GM12875 (cell line): ENCODE data around the gene DUSP3.

ENCODE experiments used
- H3K4me3 ChIP-seq: one replicate; pipeline ENCODE4 v1.5.1; 2011; ENCODE audit warnings: low read depth, low read length, control low read depth
- TF ChIP-seq, protein P1 (sequence below): IDR thresholded peaks from 2 replicates; pipeline ENCODE4 v1.5.1; 2011; ENCODE audit warnings: low read depth, mild to moderate bottlenecking, control low read depth, inconsistent platforms, low read length, moderate library complexity, borderline replicate concordance; ENCODE audit not compliant: insufficient read depth

The DUSP3 gene

DNA sequence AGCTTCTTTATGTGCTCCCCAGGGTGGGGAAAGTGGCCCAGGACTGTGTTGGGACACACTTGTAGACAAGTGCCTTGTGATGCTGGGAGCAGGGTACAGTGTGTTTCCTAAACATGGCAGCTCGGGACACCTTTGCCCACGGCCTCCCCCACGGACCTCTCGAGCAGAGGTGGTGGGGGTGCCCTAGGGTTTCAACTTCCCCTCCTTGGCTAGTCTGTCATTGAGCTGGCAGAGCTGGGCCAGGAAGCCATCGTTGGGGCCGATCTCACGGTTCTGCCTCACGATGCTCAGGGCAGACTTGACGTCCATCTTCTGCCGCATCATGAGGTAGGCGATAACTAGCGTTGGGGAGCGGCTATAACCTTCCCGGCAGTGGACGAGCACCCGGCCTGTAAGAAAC lies 9.4 kb downstream of the DUSP3 start:
- TF ChIP-seq, protein P1, sequence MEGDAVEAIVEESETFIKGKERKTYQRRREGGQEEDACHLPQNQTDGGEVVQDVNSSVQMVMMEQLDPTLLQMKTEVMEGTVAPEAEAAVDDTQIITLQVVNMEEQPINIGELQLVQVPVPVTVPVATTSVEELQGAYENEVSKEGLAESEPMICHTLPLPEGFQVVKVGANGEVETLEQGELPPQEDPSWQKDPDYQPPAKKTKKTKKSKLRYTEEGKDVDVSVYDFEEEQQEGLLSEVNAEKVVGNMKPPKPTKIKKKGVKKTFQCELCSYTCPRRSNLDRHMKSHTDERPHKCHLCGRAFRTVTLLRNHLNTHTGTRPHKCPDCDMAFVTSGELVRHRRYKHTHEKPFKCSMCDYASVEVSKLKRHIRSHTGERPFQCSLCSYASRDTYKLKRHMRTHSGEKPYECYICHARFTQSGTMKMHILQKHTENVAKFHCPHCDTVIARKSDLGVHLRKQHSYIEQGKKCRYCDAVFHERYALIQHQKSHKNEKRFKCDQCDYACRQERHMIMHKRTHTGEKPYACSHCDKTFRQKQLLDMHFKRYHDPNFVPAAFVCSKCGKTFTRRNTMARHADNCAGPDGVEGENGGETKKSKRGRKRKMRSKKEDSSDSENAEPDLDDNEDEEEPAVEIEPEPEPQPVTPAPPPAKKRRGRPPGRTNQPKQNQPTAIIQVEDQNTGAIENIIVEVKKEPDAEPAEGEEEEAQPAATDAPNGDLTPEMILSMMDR, result no peak
- no peak overlapping the region for H3K4me3 ChIP-seq

DNA sequence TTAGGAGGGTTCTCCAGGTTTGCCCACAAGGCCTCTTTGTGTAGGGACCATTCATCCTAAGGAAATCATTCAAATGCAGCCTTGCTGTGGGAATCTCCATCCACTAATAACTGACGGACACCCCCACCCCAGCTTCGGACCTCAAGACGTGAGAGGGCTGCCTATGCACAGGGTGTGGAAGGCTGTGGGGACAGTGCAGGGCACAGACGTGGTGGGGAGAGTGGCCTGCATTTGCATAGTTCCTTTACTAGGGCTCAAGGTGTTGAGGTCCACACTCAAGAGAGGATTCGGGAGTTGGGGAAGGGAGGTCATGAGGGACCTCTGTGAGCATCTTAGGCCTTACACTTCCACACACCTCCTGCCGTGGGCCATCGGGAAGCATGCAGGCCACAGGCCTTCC lies 9.8 kb downstream of the DUSP3 start:
- no peak overlapping the region for H3K4me3 ChIP-seq
- TF ChIP-seq, protein P1, result no peak

DNA sequence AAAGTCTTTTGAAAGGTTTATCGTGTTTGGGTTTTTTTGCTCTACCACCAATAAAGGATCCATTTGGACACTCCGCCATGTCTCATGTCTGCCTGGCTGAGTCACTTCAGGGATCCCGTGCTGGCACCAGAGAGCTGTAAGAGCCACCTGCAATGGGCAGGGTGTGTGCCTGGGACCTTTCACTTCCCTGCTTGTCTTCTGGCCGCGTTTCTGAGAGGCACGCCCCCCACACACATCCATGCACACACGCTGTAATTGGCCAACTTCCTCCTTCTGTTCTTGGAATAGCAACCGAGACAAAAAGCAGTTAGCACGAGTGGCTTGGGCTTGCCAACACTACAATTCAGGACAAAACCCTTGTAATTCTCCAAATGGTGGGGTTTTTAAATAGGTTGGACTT lies 10.4 kb downstream of the DUSP3 start:
- no peak overlapping the region for H3K4me3 ChIP-seq
- TF ChIP-seq, protein P1, result no peak

DNA sequence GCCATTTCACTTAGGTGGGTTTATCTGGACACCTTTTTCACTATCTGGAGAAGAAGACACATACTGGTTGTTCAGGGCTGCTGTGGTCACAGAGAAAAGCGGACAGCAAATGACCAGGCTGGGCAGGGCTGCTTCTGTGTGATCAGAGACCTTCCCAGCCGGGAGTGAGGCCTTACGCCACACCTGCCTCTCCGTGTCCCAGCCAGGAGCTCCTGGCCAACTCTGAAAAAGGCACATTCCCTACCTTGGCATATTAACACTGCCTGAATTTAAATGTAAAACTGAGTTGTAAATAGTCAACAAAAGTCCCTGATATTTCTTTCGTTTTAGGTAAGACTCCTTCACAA lies 11.1 kb downstream of the DUSP3 start:
- no peak overlapping the region for H3K4me3 ChIP-seq
- TF ChIP-seq, protein P1, result no peak

DNA sequence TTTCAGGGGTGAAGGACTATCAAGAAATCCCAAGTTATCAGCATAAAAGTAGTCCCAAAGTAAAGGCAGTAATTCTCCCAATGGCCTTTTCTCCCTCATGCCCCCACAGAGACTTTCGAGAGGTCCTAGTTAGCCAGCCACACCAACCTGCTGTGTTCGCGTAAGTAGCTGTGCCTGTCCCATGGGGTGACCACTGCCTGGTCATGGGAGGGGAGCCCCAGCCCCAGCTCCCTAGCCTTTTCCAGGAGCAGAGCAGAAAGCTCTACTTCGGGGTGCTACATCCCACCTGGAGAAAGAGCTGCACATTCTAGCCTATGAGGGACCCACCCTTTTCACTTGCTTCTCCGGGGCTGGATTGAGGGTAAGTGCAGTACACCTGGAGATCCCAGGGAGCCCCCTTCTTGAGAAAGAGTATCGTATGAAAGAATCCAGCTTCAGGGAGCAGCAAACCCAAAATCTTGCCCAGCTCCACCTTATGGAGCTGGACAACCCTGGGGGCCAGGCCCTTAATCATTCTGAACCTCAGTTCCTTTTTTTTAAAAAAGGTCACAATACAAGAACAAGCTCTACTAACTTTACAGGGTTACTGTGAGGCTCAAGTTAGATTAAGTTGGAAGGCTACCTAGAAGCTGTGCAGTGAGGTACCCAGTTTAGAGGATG lies 11.6 kb downstream of the DUSP3 start:
- TF ChIP-seq, protein P1, result no peak
- H3K4me3 ChIP-seq, result no peak overlapping the region

DNA sequence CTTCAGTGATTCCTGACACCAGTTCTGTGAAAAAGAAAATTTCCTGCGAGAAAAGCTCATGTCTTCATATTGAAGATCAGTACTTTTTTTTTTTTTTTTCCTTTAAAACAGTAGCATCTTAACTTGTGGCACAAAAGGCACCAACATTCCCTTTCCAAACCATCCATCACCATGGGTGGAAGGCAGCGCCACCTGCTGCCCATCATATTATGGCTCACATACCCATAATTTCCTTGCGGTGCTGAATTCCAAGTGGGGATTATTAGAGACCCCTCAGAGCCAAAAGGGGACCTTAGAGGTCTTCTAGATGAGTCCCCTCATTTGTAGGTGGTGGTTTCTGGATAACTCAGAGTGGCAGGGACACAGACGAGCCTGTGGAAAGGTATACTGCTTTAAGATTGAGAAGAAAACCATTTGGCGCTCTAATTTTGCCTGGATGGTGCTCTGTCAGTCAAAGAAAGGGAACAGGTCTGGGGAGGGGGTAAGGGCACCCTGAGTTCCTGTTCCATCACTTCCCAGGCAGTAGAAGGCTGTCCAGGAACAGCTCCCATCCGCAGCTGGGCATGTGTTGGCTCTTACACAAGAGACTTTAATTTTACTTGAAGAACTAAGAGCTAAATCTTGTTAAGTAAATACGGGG lies 12.2 kb downstream of the DUSP3 start:
- no peak overlapping the region for H3K4me3 ChIP-seq
- TF ChIP-seq, protein P1, result peak; percentile 62

DNA sequence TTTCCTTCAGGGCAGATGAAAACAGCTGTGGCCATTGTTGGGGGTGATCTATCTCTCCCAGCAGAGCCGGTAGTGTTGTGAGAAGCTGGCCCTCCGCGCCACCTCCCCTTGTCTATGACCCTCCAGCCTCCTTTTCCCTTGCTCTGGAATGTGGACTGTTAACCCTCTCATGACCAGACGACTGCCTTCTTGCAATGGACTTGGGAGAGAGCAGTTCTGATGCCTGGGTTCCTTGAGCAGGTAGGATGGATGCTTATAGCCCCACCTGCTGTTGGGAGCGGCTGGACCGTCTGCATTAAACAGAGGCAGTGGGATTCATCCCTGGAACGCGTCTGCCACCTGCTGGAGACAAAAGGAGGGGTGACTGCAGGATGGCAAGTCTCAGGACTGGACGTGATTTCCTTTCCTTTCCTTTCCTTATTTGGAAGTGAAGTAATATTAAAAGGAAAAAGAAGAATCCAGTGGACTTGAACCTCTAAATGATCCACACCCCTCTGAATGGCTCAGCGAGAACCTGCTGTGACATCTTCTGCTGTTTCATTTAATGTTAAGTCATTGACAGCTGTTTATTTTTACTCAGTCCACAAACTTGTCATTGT lies 18.4 kb downstream of the DUSP3 start:
- TF ChIP-seq, protein P1, result peak; percentile 93
- no peak overlapping the region for H3K4me3 ChIP-seq
